Tibial nerve (tissue), 4 donors: ENCODE results near the gene PPME1. TPM values are rescaled to one million over a fixed set of nuclear protein-coding genes. Genes with fewer than 3 reads are reported as not detected.
A peak's percentile ranks its signal among the peaks of the same experiment; 100 is the strongest.

ENCODE experiments used
- DNase-seq, 2 donors: peaks; one replicate each; pipeline ENCODE4 v3.0.0-alpha.2; 2019; ENCODE audit warnings: low spot score in 2 of 2
- H3K27ac ChIP-seq, 4 donors: fragments of 200-600 bp; sonication (generic) in 3 of 4; one replicate each; pipeline ENCODE4 v1.5.1; 2017 to 2019; ENCODE audit warnings: mild to moderate bottlenecking in 1 of 4
- H3K27me3 ChIP-seq, 2 donors: fragments of 200-600 bp; sonication (generic) in 1 of 2; one replicate each; pipeline versions ENCODE4 v1.5.1 to v1.6.0; 2017 to 2019
- H3K36me3 ChIP-seq, 3 donors: fragments of 200-600 bp; sonication (generic); one replicate each; pipeline ENCODE4 v1.5.1; 2018 to 2019
- H3K4me1 ChIP-seq, 4 donors: fragments of 200-600 bp; sonication (generic) in 3 of 4; one replicate each; pipeline ENCODE4 v1.5.1; 2017 to 2019
- H3K4me3 ChIP-seq, 4 donors: fragments of 200-600 bp; sonication (generic) in 3 of 4; one replicate each; pipeline ENCODE4 v1.5.1; 2017 to 2019; ENCODE audit warnings: mild to moderate bottlenecking in 1 of 4, moderate library complexity in 1 of 4
- H3K9me3 ChIP-seq, 4 donors: fragments of 200-600 bp; sonication (generic) in 3 of 4; one replicate each; pipeline ENCODE4 v1.5.1; 2017 to 2019
- CTCF ChIP-seq, 5 experiments: fragments of 200-600 bp in 3 of 5; fragments of 450-650 bp in 2 of 5; sonication (generic) in 3 of 5; IDR thresholded peaks; one replicate each; pipeline ENCODE4 v1.5.1; 2016 to 2019; ENCODE audit warnings: antibody characterized with exemption in 5 of 5, mild to moderate bottlenecking in 3 of 5, moderate library complexity in 2 of 5
- EP300 ChIP-seq, 2 donors: sonication (generic); formaldehyde crosslinking; IDR thresholded peaks; one replicate each; pipeline ENCODE4 v1.6.1; 2017; ENCODE audit warnings: antibody characterized with exemption in 2 of 2, mild to moderate bottlenecking in 1 of 2
- POLR2A ChIP-seq, 2 donors: fragments of 450-650 bp; IDR thresholded peaks; one replicate each; pipeline ENCODE4 v1.6.1; 2017; ENCODE audit warnings: antibody characterized with exemption in 2 of 2, mild to moderate bottlenecking in 2 of 2, moderate library complexity in 2 of 2
- WGBS, 2 donors: methylation state at CpG; one replicate each; pipeline ENCODE4 v1.1.5; 2018; 5-methylcytosine and 5-hydroxymethylcytosine counted together
- total RNA-seq, 4 donors: library from RNA; depleted of rRNA; stranded (reverse); fragments of >200 nt; gene quantifications; one replicate each; pipeline ENCODE4 v1.1.0, GENCODE V29; 2016

PPME1 gene
- total RNA-seq, 4 donors from 2014 or later = 17.8 to 35.6 (median 26.5) TPM

- DNase-seq = no peak
- H3K9me3 ChIP-seq = no peaks in the 10 kb centered on the region
- peak overlapping the region; percentile 80 to 95 (median 88) for H3K27ac ChIP-seq
- peak overlapping the region; percentile 58 to 92 (median 83) for H3K4me3 ChIP-seq
- no peak for TF ChIP-seq POLR2A (IDR thresholded peaks at IDR 0.05)
- H3K4me1 ChIP-seq = peaks cover 0 to 45% (median 26%) of the 10 kb centered on the region in 4 donors
- H3K27me3 ChIP-seq = no peaks in the 10 kb centered on the region
- 26 to 28% methylated on average over 5 of the region's 5 CpGs for WGBS, 2 donors
- peaks cover 0 to 24% (median 0%) of the 10 kb centered on the region in 3 donors for H3K36me3 ChIP-seq
Measured at GRCh38 chr11:74171997-74172396, 908 bp downstream of the PPME1 start.

- DNase-seq = no peak
Measured at GRCh38 chr11:74175920-74176319, 4.8 kb downstream of the PPME1 start.

GRCh38 chr11:74179234-74180052 is 8.4 kb downstream of the PPME1 start:
- Histone ChIP-seq H3K4me3 (no peak overlapping the region), H3K27me3 (no peaks in the 10 kb centered on the region), H3K4me1 (peaks cover 0 to under 1% (median 0%) of the 10 kb centered on the region in 4 donors), H3K9me3 (no peaks in the 10 kb centered on the region), H3K36me3 (peaks cover 0 to 8% (median 0%) of the 10 kb centered on the region in 3 donors), H3K27ac (no peak overlapping the region)
- DNase-seq = no peak
- TF ChIP-seq CTCF (IDR thresholded peaks at IDR 0.05) = no peak
- TF ChIP-seq EP300 (IDR thresholded peaks at IDR 0.05) = no peak
- no peak for TF ChIP-seq POLR2A (IDR thresholded peaks at IDR 0.05)
- 91 to 92% methylated on average over 7 of the region's 7 CpGs for WGBS, 2 donors

More at GRCh38 chr11:74175920-74176319, 4.8 kb downstream of the PPME1 start:
- Histone ChIP-seq H3K27me3 (no peaks in the 10 kb centered on the region), H3K9me3 (no peaks in the 10 kb centered on the region), H3K4me1 (peaks cover 0 to 28% (median 16%) of the 10 kb centered on the region in 4 donors), H3K27ac (no peak overlapping the region), H3K4me3 (no peak overlapping the region), H3K36me3 (peaks cover 0 to 10% (median 0%) of the 10 kb centered on the region in 3 donors)
- TF ChIP-seq EP300 (IDR thresholded peaks at IDR 0.05) (no peak), CTCF (IDR thresholded peaks at IDR 0.05) (no peak), POLR2A (IDR thresholded peaks at IDR 0.05) (no peak)
- 90 to 95% methylated on average over 1 of the region's 1 CpG for WGBS, 2 donors

- WGBS, 2 donors = 84 to 88% methylated on average over 4 of the region's 4 CpGs
- Histone ChIP-seq H3K27ac (no peak overlapping the region), H3K36me3 (peaks cover 0 to 4% (median 0%) of the 10 kb centered on the region in 3 donors), H3K9me3 (no peaks in the 10 kb centered on the region), H3K27me3 (no peaks in the 10 kb centered on the region), H3K4me1 (no peaks in the 10 kb centered on the region), H3K4me3 (no peak overlapping the region)
- DNase-seq = no peak
- no peak for TF ChIP-seq POLR2A (IDR thresholded peaks at IDR 0.05)
- TF ChIP-seq EP300 (IDR thresholded peaks at IDR 0.05) = no peak
Measured at GRCh38 chr11:74182635-74183034, 11.5 kb downstream of the PPME1 start.

- no peaks in the 10 kb centered on the region for H3K27me3 ChIP-seq
- no peak for TF ChIP-seq POLR2A (IDR thresholded peaks at IDR 0.05)
- no peaks in the 10 kb centered on the region for H3K4me1 ChIP-seq
- no peak for DNase-seq
- 79 to 81% methylated on average over 5 of the region's 5 CpGs for WGBS, 2 donors
- peaks cover 0 to 8% (median 0%) of the 10 kb centered on the region in 3 donors for H3K36me3 ChIP-seq
- H3K27ac ChIP-seq = no peak overlapping the region
- H3K4me3 ChIP-seq = no peak overlapping the region
- no peaks in the 10 kb centered on the region for H3K9me3 ChIP-seq
Measured at GRCh38 chr11:74185285-74185684, 14.2 kb downstream of the PPME1 start.

- no peaks in the 10 kb centered on the region for H3K27me3 ChIP-seq
- H3K4me1 ChIP-seq = no peaks in the 10 kb centered on the region
- no peak overlapping the region for H3K27ac ChIP-seq
- no peak for DNase-seq
- H3K4me3 ChIP-seq = no peak overlapping the region
- H3K36me3 ChIP-seq = peaks cover 0 to 12% (median 0%) of the 10 kb centered on the region in 3 donors
- TF ChIP-seq POLR2A (IDR thresholded peaks at IDR 0.05) = no peak
- no peak for TF ChIP-seq CTCF (IDR thresholded peaks at IDR 0.05)
- no peak for TF ChIP-seq EP300 (IDR thresholded peaks at IDR 0.05)
- no peaks in the 10 kb centered on the region for H3K9me3 ChIP-seq
- 90 to 94% methylated on average over 2 of the region's 2 CpGs for WGBS, 2 donors
Measured at GRCh38 chr11:74185695-74186094, 14.6 kb downstream of the PPME1 start.
